D721Med (cell line): ENCODE data around the gene SERPIND1.

Experiments
- DNase-seq: peaks from one replicate; pipeline ENCODE4 v3.0.0; 2011; ENCODE audit warnings: low spot score; ENCODE audit not compliant: insufficient read length
- FAIRE-seq: peaks from 2 replicates; lab custom pipeline; 2011; peaks lifted over from hg19 to GRCh38; lab: Jason Lieb, UNC
- CTCF ChIP-seq: IDR thresholded peaks from 2 replicates; pipeline ENCODE4 v1.5.1; 2012; ENCODE audit warnings: mild to moderate bottlenecking, control low read depth; ENCODE audit not compliant: insufficient read depth; ENCODE audit errors: missing control alignments

The SERPIND1 gene

GRCh38 chr22:20786048-20786447 is 12.1 kb downstream of the SERPIND1 start:
- no peak for DNase-seq
- no peak for TF ChIP-seq CTCF
- no peak for FAIRE-seq

DNA sequence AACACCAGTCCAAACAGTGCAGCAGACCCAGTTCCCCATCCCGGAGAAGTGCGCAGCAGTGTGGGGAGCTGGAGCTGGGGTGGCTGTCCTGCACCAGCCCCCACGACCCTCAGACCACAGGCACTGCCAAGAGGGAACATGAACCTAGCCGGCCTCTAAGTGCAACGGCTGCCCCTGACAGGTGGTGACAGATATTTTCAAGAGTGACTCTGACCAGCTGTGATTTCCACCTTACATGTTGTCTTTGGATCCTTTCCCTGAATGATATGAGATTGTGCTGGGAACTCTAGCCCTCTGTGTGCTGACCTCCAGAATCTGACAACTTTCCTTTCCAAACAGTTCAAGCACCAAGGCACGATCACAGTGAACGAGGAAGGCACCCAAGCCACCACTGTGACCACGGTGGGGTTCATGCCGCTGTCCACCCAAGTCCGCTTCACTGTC is 12.6 kb downstream of the SERPIND1 start:
- DNase-seq (no peak), FAIRE-seq (no peak)
- TF ChIP-seq CTCF = no peak

DNA sequence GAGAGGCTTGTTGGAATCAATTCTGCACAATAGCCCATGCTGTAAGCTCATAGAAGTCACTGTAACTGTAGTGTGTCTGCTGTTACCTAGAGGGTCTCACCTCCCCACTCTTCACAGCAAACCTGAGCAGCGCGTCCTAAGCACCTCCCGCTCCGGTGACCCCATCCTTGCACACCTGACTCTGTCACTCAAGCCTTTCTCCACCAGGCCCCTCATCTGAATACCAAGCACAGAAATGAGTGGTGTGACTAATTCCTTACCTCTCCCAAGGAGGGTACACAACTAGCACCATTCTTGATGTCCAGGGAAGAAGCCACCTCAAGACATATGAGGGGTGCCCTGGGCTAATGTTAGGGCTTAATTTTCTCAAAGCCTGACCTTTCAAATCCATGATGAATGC is 13.3 kb downstream of the SERPIND1 start:
- DNase-seq = no peak
- TF ChIP-seq CTCF = no peak
- FAIRE-seq = no peak

DNA sequence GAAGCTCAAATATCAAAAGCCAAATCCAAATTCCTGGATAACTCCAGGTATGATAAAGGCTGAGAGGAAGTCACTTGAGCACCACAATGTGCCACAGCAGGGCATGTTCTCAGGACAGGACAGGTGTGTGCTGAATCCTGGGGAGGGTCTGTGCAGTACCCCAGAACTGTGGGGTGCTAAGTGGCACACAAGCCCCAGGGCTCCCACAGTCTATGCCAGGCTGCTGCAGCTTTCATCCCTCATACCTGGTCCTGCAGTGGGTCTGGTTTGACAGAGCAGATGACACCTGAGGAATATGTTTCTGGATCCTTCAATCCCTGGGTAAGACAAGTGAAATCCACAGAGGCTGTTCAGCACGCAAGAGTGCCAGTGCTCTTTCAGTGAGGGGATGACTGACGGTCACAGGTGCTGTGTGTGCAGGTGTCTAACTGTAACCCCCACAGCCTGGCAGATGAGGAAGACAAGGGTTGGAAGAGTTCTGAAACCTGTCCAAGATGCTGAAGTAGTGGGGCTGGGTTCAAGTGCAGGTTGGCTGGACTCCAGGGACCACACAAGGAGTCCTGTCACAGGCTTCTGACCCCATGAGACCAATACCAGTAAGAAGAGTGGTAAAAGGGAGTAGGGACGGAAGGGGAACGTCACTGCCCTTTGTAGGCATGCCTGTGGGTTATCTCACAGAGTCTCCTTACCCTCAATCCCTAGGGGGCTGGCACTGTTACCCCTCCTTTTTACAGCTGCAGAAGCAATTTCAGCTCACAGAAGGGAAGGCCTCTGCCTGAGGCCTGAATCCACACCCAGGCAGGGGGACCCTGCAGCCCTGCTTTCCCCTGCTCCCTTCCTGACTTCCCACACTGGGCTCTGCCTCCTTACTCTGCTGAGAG is 14.1 kb downstream of the SERPIND1 start:
- FAIRE-seq = no peak
- DNase-seq = no peak
- no peak for TF ChIP-seq CTCF

DNA sequence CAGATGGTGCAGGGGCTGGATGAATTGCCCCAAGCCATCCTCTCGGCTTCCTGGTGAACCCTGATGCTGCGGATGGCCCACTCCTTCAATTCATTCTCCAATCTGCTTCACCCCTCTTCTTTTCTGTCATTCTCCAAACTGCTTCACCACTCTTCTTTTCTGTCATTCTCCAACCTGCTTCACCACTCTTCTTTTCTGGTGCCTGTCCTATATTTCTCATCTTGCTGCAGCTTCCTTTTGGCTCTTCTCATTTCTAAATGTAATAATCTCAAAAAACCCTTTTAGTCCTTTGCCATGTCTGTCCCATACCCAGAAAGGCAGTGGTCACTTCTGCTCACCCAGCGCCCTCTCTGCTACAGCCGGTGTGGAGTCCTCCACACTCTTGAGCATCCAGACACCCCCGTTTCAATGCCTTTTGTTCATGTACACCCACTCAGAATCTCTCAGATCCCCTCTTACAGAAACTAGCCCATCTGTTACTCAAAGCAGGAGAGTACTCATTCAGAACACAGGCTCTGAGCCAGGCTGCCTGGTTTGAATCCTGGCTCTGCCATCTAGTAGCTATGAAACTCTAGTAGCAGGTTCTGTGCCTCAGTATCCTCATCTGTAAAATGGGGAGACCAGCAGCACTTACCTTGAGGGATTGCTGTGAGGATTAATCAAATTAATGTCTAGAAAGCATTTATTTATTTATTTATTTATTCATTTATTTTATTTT is 14.9 kb downstream of the SERPIND1 start:
- no peak for FAIRE-seq
- DNase-seq = no peak
- TF ChIP-seq CTCF = no peak

- no peak for FAIRE-seq
- TF ChIP-seq CTCF = no peak
- DNase-seq = no peak
These were observed 18.5 kb downstream of the SERPIND1 start for GRCh38 chr22:20792221-20792965.
